ENCODE measurements around the gene TIGD2.
"Not testable (repeated sequence)": the region's sequence is repeated elsewhere in the genome, so short reads cannot be mapped to it uniquely, and the experiment has no call there.

The TIGD2 gene

GRCh38 chr4:89121387-89122068 is 10.2 kb downstream of the TIGD2 start:
- DNase-seq = no peak

- DNase-seq = no peak
Observed at GRCh38 chr4:89123451-89123851, 12.1 kb downstream of the TIGD2 start.

GRCh38 chr4:89125901-89126782 is 14.8 kb downstream of the TIGD2 start:
- DNase-seq = no peak

GRCh38 chr4:89129080-89129640 is 17.8 kb downstream of the TIGD2 start:
- DNase-seq = no peak

GRCh38 chr4:89134775-89135319 is 23.5 kb downstream of the TIGD2 start:
- DNase-seq = no peak

GRCh38 chr4:89136525-89136924 is 25.2 kb downstream of the TIGD2 start:
- DNase-seq = no peak

- DNase-seq = no peak
Observed at GRCh38 chr4:89137231-89137630, 25.9 kb downstream of the TIGD2 start.

- DNase-seq = no peak
Observed at GRCh38 chr4:89137695-89138094, 26.4 kb downstream of the TIGD2 start.

GRCh38 chr4:89140168-89140759 is 28.9 kb downstream of the TIGD2 start:
- no peak for DNase-seq

GRCh38 chr4:89142691-89143669 is 31.6 kb downstream of the TIGD2 start:
- no peak for DNase-seq

GRCh38 chr4:89144652-89145051 is 33.3 kb downstream of the TIGD2 start:
- DNase-seq = not testable (repeated sequence)

GRCh38 chr4:89146196-89146595 is 34.9 kb downstream of the TIGD2 start:
- no peak for DNase-seq

- DNase-seq = no peak
Observed at GRCh38 chr4:89152972-89153371, 41.6 kb downstream of the TIGD2 start.

- no peak for DNase-seq
Observed at GRCh38 chr4:89156174-89156914, 45.0 kb downstream of the TIGD2 start.

GRCh38 chr4:89157488-89158024 is 46.2 kb downstream of the TIGD2 start:
- no peak for DNase-seq

- DNase-seq = no peak
Observed at GRCh38 chr4:89158884-89159503, 47.7 kb downstream of the TIGD2 start.

- DNase-seq = no peak
Observed at GRCh38 chr4:89160806-89161205, 49.5 kb downstream of the TIGD2 start.

GRCh38 chr4:89161841-89162240 is 50.5 kb downstream of the TIGD2 start:
- DNase-seq = no peak

GRCh38 chr4:89162496-89162895 is 51.2 kb downstream of the TIGD2 start:
- no peak for DNase-seq

GRCh38 chr4:89162987-89163386 is 51.7 kb downstream of the TIGD2 start:
- no peak for DNase-seq
